Transverse colon (tissue), 3 donors: ENCODE results near the gene ARHGAP10.

Source experiments
- CTCF ChIP-seq, 5 experiments: fragments of 200-600 bp in 3 of 5; fragments of 450-650 bp in 2 of 5; sonication (generic) in 3 of 5; IDR thresholded peaks; 1 replicate in 2 of 5; 2 replicates in 3 of 5; pipeline ENCODE4 v1.5.1; 2016 to 2017; ENCODE audit warnings: antibody characterized with exemption in 5 of 5, inconsistent platforms in 3 of 5, mild to moderate bottlenecking in 2 of 5, moderate library complexity in 1 of 5
- EP300 ChIP-seq: sonication (generic); formaldehyde crosslinking; IDR thresholded peaks from one replicate; pipeline ENCODE4 v1.6.1; 2017; ENCODE audit warnings: antibody characterized with exemption, low read depth

GRCh38 chr4:147968641-147969040 lies 236.8 kb downstream of the ARHGAP10 start:
- TF ChIP-seq CTCF (IDR thresholded peaks at IDR 0.05) (no peak), EP300 (no peak)
